ENCODE data around the gene POLR3H.

Gene POLR3H

DNA sequence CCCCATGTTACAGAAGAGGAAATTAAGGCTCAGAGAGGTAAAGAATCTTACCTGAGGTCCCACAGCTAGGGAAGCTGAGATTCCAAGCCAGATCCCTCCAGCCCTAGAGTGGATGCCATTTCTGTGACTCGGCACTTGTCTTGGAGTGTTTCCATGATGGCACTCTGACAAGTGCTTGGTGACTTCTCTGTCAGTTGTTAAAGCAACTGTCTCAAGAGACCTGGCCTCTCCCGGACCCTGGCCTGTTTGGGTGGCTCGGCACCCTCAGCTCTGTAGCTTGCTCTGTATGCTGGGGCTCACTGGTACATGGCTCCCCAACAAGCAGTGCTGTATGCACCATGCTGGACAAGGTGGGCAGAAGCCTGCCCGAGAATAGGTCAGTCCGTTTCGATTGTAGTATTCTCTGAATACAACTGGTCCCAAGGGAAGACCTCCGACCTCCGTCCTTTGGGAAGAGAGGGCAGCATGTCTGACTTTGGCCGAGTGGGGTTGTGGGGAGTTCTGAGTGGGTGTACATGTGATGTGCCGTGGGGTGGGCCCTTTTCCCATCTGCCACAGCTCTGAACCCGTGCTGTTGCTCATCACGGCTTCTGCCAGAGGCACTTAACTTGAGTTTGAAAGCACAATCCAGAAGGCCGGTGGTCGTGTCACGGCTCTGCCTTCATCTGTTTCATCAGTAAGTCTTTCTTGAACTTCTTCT is 63.0 kb downstream of the POLR3H start:
- no peak for DNase-seq (ENCODE audit: low spot score)

DNA sequence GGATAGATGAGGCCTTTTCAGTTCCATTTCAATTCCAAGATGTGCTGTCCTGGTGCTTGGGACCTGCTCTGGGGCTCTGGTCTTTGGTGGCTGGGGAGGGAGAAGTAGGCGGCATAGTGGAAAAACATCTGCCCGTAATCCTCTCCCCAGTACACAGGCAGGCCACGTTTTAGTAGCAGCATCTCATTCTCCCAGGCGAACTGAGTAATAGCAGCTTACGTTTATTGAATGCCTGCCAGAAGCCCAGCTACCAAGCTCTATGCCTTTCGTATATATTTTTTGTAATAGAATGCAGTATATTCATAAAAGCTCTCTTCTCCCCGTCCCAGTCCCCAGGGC is 63.9 kb downstream of the POLR3H start:
- DNase-seq (ENCODE audit: low spot score): no peak

DNA sequence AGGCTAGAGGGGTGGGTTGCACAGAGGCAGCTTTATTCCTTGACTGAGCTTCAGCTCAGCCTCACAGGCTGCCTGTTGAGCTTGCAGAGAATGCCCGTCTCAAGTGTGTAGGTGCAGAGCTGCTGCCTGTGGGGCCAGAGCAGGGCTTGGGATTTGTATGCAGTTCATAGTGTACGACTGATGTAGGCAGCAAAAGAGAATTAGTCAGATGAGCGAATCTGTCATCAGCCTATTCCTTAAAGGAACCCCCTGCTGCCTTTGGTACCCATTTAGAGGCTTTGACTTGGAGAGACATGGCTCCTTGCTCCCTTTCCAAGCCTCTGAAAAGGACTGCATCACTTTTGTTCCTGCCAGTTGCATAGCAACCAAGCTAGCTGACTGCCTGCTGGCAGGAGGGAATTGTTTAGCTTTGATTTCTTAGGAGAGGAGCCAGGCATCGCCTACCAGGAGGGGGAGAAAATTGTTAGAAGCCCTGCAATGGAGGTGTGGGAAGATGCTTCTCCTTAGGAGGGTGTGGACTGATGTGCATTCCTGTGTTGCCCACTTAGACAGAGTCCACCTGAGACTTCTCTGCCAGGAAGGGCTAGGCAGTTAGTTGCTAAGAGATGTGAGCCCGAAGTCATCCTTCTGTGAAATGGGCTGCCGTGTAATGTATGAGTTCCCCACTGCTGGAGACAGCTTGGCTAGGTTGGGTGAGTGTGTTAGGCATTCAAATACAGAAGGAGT is 64.4 kb downstream of the POLR3H start:
- no peak for DNase-seq (ENCODE audit: low spot score)

DNA sequence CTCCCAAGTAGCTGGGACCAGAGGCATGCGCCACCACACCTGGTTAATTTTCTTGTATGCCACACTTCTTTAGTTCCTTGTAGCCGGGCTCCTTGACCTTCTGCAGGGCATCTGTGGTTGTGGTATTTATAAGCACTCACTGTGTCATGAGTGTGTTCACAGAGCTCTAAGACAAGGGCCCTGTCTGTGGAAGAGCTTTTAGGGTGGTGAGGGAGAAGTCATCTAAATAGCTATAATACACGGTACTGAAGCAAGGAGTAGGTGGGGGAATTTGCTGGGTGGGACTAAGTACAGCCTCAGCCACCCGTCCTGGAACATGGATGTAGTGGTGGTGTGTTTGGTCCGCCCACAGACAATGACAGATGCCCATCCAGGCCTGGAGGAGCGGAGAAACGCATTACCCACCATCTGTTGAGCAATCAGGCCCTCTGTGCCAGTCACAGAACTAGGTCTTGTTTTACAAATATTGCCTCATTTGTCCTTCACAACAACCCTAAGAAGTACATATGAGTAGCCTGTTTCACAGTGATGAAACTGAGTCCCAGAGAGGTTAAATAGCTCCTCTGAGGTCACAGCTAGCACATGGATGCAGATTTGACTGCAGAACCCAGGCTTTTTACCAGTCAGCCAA is 65.3 kb downstream of the POLR3H start:
- no peak for DNase-seq (ENCODE audit: low spot score)

DNA sequence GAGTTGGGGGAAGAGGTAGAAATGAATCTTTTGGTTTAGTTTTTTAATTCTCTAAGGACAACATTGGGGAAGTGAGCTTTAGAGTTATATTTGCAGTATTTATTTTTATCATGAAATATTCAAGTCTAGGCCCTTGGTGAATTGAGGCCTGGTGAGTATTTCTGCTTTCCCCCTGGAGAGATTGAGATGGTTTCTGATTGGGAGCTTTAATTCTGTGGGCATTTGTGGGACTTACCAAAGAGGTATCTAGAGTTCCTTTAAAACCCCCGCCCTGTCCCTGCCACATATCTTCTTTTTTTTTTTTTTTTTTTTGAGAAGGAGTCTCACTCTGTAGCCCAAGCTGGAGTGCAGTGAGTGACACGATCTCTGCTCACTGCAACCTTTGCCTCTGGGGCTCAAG is 65.8 kb downstream of the POLR3H start:
- DNase-seq (ENCODE audit: low spot score): no peak
